SU-DHL-6 (cell line): Measurements from ENCODE around the gene TNFRSF9.
"Not testable (repeated sequence)": the region's sequence is repeated elsewhere in the genome, so short reads cannot be mapped to it uniquely, and the experiment has no call there.

Experiments used
- H2AFZ ChIP-seq: fragments of 200-600 bp; sonication (generic); 2 replicates; pipeline ENCODE4 v1.6.1; 2014; ENCODE audit warnings: low read depth, mild to moderate bottlenecking, moderate library complexity, mixed read lengths, antibody characterized with exemption, low read length; ENCODE audit not compliant: severe bottlenecking
- H3F3A ChIP-seq: fragments of 200-600 bp; shearing (Covaris generic); 2 replicates; pipeline ENCODE4 v1.6.0; 2016; ENCODE audit warnings: antibody characterized with exemption, mild to moderate bottlenecking; ENCODE audit not compliant: insufficient read depth
- H3K27ac ChIP-seq: fragments of 200-600 bp; sonication (generic); 2 replicates; pipeline ENCODE4 v1.5.1; 2016; ENCODE audit warnings: low read depth, mild to moderate bottlenecking, low read length, moderate library complexity, mixed read lengths
- H3K27me3 ChIP-seq: fragments of 200-600 bp; sonication (generic), shearing (Covaris generic); 2 replicates; pipeline ENCODE4 v1.6.0; 2014; ENCODE audit warnings: mild to moderate bottlenecking, low read length
- H3K36me3 ChIP-seq: fragments of 200-600 bp; sonication (generic); 2 replicates; pipeline ENCODE4 v1.6.1; 2014; ENCODE audit warnings: mild to moderate bottlenecking, low read length, mixed read lengths
- H3K4me2 ChIP-seq: fragments of 300-600, 200-600 bp; shearing (Covaris generic), sonication (generic); 2 replicates; pipeline ENCODE4 v1.6.0; 2014; ENCODE audit warnings: low read length, low read depth, mild to moderate bottlenecking; ENCODE audit not compliant: poor library complexity, severe bottlenecking
- H3K4me3 ChIP-seq: fragments of 200-600 bp; sonication (generic); 2 replicates; pipeline ENCODE4 v1.5.1; 2014; ENCODE audit warnings: antibody characterized with exemption, low read length, mild to moderate bottlenecking, mixed read lengths; ENCODE audit not compliant: insufficient read depth, poor library complexity, severe bottlenecking
- H3K79me2 ChIP-seq: fragments of 200-600 bp; sonication (generic); 2 replicates; pipeline ENCODE4 v1.6.1; 2014; ENCODE audit warnings: mild to moderate bottlenecking, low read length, moderate library complexity; ENCODE audit not compliant: insufficient read depth
- H3K9ac ChIP-seq: fragments of 200-600 bp; sonication (generic); 2 replicates; pipeline ENCODE4 v1.7.0; 2014; ENCODE audit warnings: mild to moderate bottlenecking, low read length
- H3K9me2 ChIP-seq: fragments of 200-600 bp; sonication (generic); replicated peaks from 2 replicates; pipeline ENCODE4 v1.6.1; 2014; ENCODE audit warnings: low read length; ENCODE audit not compliant: insufficient read depth
- H3K9me3 ChIP-seq: fragments of 200-600 bp; sonication (generic); 2 replicates; pipeline ENCODE4 v1.6.1; 2014; ENCODE audit warnings: low read length, mixed read lengths; ENCODE audit not compliant: insufficient read depth
- H4K20me1 ChIP-seq: fragments of 200-600 bp; sonication (generic); 2 replicates; pipeline ENCODE4 v1.6.1; 2014; ENCODE audit warnings: low read depth, mild to moderate bottlenecking, antibody characterized with exemption, low read length, moderate library complexity, mixed read lengths
- CTCF ChIP-seq: fragments of 200-600 bp; sonication (generic); IDR thresholded peaks from one replicate; pipeline ENCODE4 v1.5.1; 2017; ENCODE audit warnings: antibody characterized with exemption, mild to moderate bottlenecking, low read length, moderate library complexity; ENCODE audit not compliant: insufficient read depth, poor library complexity, severe bottlenecking
- EZH2phosphoT487 ChIP-seq: fragments of 200-600 bp; sonication (generic), shearing (Covaris generic); conservative IDR thresholded peaks from 2 replicates; pipeline ENCODE4 v1.6.1; 2018; ENCODE audit warnings: mild to moderate bottlenecking, antibody characterized with exemption, low read length, moderate library complexity, mixed read lengths

The TNFRSF9 gene

GRCh38 chr1:7929637-7930036, 11.0 kb downstream of the TNFRSF9 start:
- H4K20me1 ChIP-seq = no peaks in the 10 kb centered on the region
- no peak overlapping the region for H2AFZ ChIP-seq
- H3K9me2 ChIP-seq = no peaks in the 10 kb centered on the region
- H3K4me3 ChIP-seq = no peak overlapping the region
- no peak overlapping the region for H3K9ac ChIP-seq
- no peaks in the 10 kb centered on the region for H3K36me3 ChIP-seq
- H3K27me3 ChIP-seq = no peaks in the 10 kb centered on the region
- no peak overlapping the region for H3K4me2 ChIP-seq
- H3K79me2 ChIP-seq = no peaks in the 10 kb centered on the region
- H3K9me3 ChIP-seq = no peaks in the 10 kb centered on the region
- no peaks in the 10 kb centered on the region for H3F3A ChIP-seq
- TF ChIP-seq CTCF (no peak), EZH2phosphoT487 (no peak)
- no peak overlapping the region for H3K27ac ChIP-seq

- Histone ChIP-seq H3K9me2 (no peaks in the 10 kb centered on the region), H3K9me3 (no peaks in the 10 kb centered on the region), H4K20me1 (no peaks in the 10 kb centered on the region), H3K9ac (no peak overlapping the region), H3K36me3 (no peaks in the 10 kb centered on the region), H3K27ac (no peak overlapping the region), H3K4me2 (no peak overlapping the region), H3K27me3 (no peaks in the 10 kb centered on the region), H3F3A (no peaks in the 10 kb centered on the region), H3K79me2 (no peaks in the 10 kb centered on the region), H3K4me3 (no peak overlapping the region), H2AFZ (no peak overlapping the region)
- no peak for TF ChIP-seq CTCF
- no peak for TF ChIP-seq EZH2phosphoT487
Measured at GRCh38 chr1:7928247-7928646, 12.4 kb downstream of the TNFRSF9 start.

- H3K79me2 ChIP-seq, H3K27me3 ChIP-seq, H2AFZ ChIP-seq: not testable (repeated sequence)
Measured at GRCh38 chr1:7927061-7927460, 13.6 kb downstream of the TNFRSF9 start.

GRCh38 chr1:7922301-7922700, 18.3 kb downstream of the TNFRSF9 start:
- no peaks in the 10 kb centered on the region for H3K9me3 ChIP-seq
- H3K4me3 ChIP-seq = no peak overlapping the region
- no peaks in the 10 kb centered on the region for H4K20me1 ChIP-seq
- no peaks in the 10 kb centered on the region for H3K79me2 ChIP-seq
- no peak overlapping the region for H2AFZ ChIP-seq
- no peaks in the 10 kb centered on the region for H3K36me3 ChIP-seq
- no peaks in the 10 kb centered on the region for H3K27me3 ChIP-seq
- H3K9ac ChIP-seq = no peak overlapping the region
- H3K27ac ChIP-seq = no peak overlapping the region
- H3K9me2 ChIP-seq = no peaks in the 10 kb centered on the region
- no peak overlapping the region for H3K4me2 ChIP-seq
- no peak for TF ChIP-seq EZH2phosphoT487
- TF ChIP-seq CTCF = no peak
- no peaks in the 10 kb centered on the region for H3F3A ChIP-seq

More at GRCh38 chr1:7927061-7927460, 13.6 kb downstream of the TNFRSF9 start:
- H3K36me3 ChIP-seq, H3K9me2 ChIP-seq, H3K9ac ChIP-seq, H4K20me1 ChIP-seq, H3K27ac ChIP-seq, H3F3A ChIP-seq, H3K4me2 ChIP-seq, H3K4me3 ChIP-seq, H3K9me3 ChIP-seq: not testable (repeated sequence)
